ENCODE measurements around the gene ATP6V0E1. TPM values are rescaled to one million over a fixed set of nuclear protein-coding genes. Genes with fewer than 3 reads are reported as not detected.

The ATP6V0E1 gene
- total and polyA plus RNA-seq, 2 of the 8 experiments (the other 6 are each of a cell fraction or from before 2014, with no cell fraction given): 108 to 134 TPM

- no peaks in the 10 kb centered on the region for H3K79me1 ChIP-seq (ENCODE audit: low read depth, low read length)
- no peak overlapping the region for H3K4ac ChIP-seq (replicated peaks; ENCODE audit: insufficient read length, low read depth, low read length)
- no peak overlapping the region for H4K8ac ChIP-seq (ENCODE audit: extremely low read depth, insufficient read depth, low read length)
- H2AFZ ChIP-seq (ENCODE audit: low read length): no peak overlapping the region
- H3K23ac ChIP-seq (ENCODE audit: insufficient read length): no peak overlapping the region
- no peak overlapping the region for H2BK12ac ChIP-seq (ENCODE audit: low read depth, low read length)
- ChIA-PET POLR2A (ENCODE audit: partially characterized antibody) (no interaction called here), CTCF (ENCODE audit: partially characterized antibody) (interaction anchor here (0.6 to 7.9 kb wide), 11 partner anchors 9 to 805 kb away, joined by 3 to 61 read pairs (median 4); no protein-coding TSS in a partner anchor)
- FAIRE-seq (no peak), DNase-seq (ENCODE audit: low read depth in 1 of 2, low spot score in 2 of 2) (no peak)
- 97% methylated on average over 5 of the region's 5 CpGs; no CpG with 5 or more reads in 1 of the 2 experiments for WGBS, 2 experiments (ENCODE audit: extremely low coverage in 1 of 2, insufficient coverage in 1 of 2, insufficient read length in 1 of 2, insufficient replicate concordance in 2 of 2, low coverage in 1 of 2, low lambda C conversion rate in 2 of 2, missing lambda C conversion rate in 1 of 2)
- no peaks in the 10 kb centered on the region for H3K9me3 ChIP-seq (ENCODE audit: insufficient read depth in 2 of 2, low read depth in 1 of 2, low read length in 1 of 2)
- H3K27me3 ChIP-seq (replicated peaks in 1 of 4; ENCODE audit: control insufficient read depth in 3 of 4, extremely low read depth in 1 of 4, insufficient read depth in 3 of 4, low read length in 3 of 4): no peaks in the 10 kb centered on the region
- no peak overlapping the region for H3K4me3 ChIP-seq (ENCODE audit: extremely low read depth in 1 of 4, insufficient read depth in 2 of 4, low read depth in 3 of 4, low read length in 4 of 4)
- H3K23me2 ChIP-seq (ENCODE audit: low read depth, low read length): no peaks in the 10 kb centered on the region
- no peak overlapping the region for H2BK15ac ChIP-seq (ENCODE audit: low read length)
- H3K18ac ChIP-seq (ENCODE audit: extremely low read depth, low read length): no peak overlapping the region
- peaks cover 0 to 8% of the 10 kb centered on the region in 2 experiments for H4K20me1 ChIP-seq (replicated peaks in 1 of 2; ENCODE audit: control insufficient read depth in 1 of 2, insufficient read depth in 2 of 2, low read length in 2 of 2)
- H2BK5ac ChIP-seq (ENCODE audit: low read depth, low read length): no peak overlapping the region
- no peaks in the 10 kb centered on the region for H3K79me2 ChIP-seq (ENCODE audit: control insufficient read depth in 1 of 2, insufficient read depth in 2 of 2, low read length in 2 of 2)
- peaks cover 6 to 33% (median 26%) of the 10 kb centered on the region in 4 experiments; a peak in 7 of 8 replicates for H3K36me3 ChIP-seq (ENCODE audit: control insufficient read depth in 2 of 4, insufficient read depth in 4 of 4, low read length in 3 of 4)
- no peak overlapping the region for H3K56ac ChIP-seq (replicated peaks; ENCODE audit: insufficient read length, low read depth, low read length)
- H4K91ac ChIP-seq (replicated peaks; ENCODE audit: insufficient read length, low read length): no peak overlapping the region
- H2BK120ac ChIP-seq (replicated peaks; ENCODE audit: low read depth, low read length): no peak overlapping the region
- H4K5ac ChIP-seq (ENCODE audit: insufficient read length, low read depth, low read length): no peak overlapping the region
- H3K27ac ChIP-seq (ENCODE audit: low read depth, low read length): no peak overlapping the region
- H3K9ac ChIP-seq (replicated peaks in 1 of 4; ENCODE audit: extremely low read depth in 1 of 4, low read depth in 3 of 4, low read length in 3 of 4): no peak overlapping the region
- no peak overlapping the region for H2BK20ac ChIP-seq (ENCODE audit: low read length)
- no peak overlapping the region for H3K14ac ChIP-seq (ENCODE audit: insufficient read length)
- H3K4me1 ChIP-seq (replicated peaks in 1 of 4; ENCODE audit: control insufficient read depth in 3 of 4, insufficient read depth in 4 of 4, low read length in 3 of 4): no peaks in the 10 kb centered on the region
- no peak overlapping the region for H2AK5ac ChIP-seq (ENCODE audit: low read depth, low read length)
- H3K4me2 ChIP-seq (ENCODE audit: insufficient read depth in 1 of 2, low read depth in 2 of 2, low read length in 2 of 2): no peak overlapping the region
- TF ChIP-seq RXRA (IDR thresholded peaks at IDR 0.05; ENCODE audit: insufficient read depth, low read depth, low read length) (no peak), ATF2 (IDR thresholded peaks at IDR 0.05; ENCODE audit: low read length) (no peak), SIN3A (conservative IDR thresholded peaks at IDR 0.05 in 1 of 2, IDR thresholded peaks at IDR 0.05 in 1 of 2; ENCODE audit: low read depth in 1 of 2, low read length in 2 of 2) (no peak), SAP30 (IDR thresholded peaks at IDR 0.05; ENCODE audit: insufficient read depth, insufficient replicate concordance, low read length) (no peak), TBP (IDR thresholded peaks at IDR 0.05; ENCODE audit: low read depth, low read length) (no peak), CTBP2 (IDR thresholded peaks at IDR 0.05; ENCODE audit: borderline replicate concordance, insufficient read depth, insufficient read length, low read length) (no peak), SP4 (IDR thresholded peaks at IDR 0.05; ENCODE audit: low read length) (no peak), TAF1 (IDR thresholded peaks at IDR 0.05; ENCODE audit: low read depth, low read length) (no peak), GABPA (IDR thresholded peaks at IDR 0.05; ENCODE audit: borderline replicate concordance, insufficient read depth, low read length) (no peak)
Observed at GRCh38 chr5:172936401-172936800, 47.2 kb upstream of the ATP6V0E1 start.
